Measurements from ENCODE around the gene TRMU. TPM values are rescaled to one million over a fixed set of nuclear protein-coding genes. Genes with fewer than 3 reads are reported as not detected.

The TRMU gene
- total RNA-seq, 2 donors from 2014 or later, result 27.5 to 41.9 TPM

DNA sequence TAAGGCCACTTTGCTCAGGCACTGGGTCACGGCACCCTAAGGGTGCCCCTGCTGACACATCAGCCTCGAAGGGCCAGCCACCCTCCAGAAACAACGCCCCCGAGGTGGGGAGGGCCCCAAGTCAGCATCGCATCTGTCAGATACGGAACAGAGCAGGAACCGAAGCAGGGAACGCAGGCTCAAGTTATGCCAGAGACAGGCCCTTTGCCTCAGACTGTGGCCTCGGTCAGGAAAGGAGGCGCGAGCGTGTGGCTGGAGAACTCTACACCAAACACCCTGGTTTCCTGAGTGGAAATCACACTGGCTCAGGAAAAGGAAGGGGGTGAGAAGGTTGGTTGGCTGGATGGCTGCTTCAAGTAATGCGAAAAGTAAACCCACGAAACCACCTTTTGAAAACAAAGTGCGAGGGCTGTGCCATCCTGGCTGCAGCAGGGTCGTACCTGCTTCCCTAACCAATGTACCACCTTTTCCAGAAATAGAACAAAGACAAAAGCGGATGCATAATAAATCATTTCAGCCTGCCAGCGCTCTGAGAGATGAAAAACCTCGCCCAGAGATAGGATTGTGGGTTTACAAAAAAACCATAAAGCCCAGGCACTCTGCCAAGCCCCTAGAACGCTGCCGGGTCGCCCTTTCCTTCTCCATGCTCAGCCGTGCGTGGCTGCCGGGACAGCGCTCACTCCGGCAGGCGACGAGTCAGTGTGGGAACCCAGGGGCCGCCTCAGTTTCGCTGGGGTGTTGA is 38.6 kb downstream of the TRMU start:
- ATAC-seq (no peak), DNase-seq (no peak)
- intact Hi-C loops (cut with DNase I), result no loop called here

DNA sequence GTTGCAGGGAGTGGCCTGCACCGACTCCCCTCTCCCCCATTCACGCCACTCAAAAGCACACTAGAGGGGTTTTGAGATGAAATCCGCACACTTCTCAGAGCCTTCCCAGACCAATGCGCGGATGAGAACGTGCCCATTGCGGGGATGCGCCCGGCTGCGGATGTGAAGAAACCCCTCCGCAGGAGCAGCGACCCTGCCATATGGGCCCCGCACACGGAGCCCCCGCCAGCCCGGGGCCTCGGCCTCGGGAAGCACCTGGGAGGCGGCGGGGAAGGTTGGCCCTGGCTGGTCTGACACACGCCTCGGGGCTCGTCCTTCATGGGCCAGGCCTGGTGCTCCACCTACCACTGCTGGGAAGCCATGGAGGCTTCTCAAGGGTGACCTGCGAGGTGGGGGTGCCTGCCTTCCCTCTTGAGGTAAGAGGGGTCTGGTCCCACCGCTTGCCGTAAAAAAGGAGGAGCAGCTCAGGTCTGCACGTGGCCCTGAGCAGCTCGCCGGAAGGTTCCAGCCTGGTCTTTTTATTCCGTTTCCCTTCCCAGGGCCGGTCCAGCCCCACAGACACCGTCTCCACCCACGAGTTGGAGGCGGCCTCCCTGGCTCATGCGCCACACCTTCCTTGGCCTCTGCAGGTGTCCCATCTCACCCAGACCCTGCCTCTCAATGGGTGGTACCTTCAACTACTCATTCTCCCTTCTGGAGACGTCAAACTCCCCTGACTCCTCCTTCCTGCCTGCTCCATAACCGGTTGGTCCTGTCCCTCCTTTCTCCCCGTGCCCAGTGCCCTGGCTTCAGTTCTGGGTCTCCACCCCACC is 39.4 kb downstream of the TRMU start:
- ATAC-seq (no peak), DNase-seq (no peak)
- intact Hi-C loops (cut with DNase I), result no loop called here

DNA sequence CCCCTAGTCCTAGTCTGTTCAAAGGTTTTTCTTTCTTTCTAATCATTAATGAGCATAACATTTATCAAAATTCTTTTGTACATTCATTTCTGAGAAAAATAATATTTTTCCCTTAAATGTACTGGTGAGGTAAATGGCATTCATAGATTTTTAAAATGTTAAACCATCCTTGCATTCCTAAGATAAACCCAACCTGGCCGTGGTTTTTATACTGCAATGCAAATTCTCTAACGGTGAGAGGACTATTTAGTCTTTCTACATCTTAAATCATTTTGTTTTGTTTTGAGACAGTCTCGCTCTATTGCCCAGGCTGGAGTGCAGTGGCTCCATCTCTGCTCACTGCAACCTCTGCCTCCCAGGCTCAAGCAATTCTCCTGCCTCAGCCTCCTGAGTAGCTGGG is 40.6 kb downstream of the TRMU start:
- intact Hi-C loops (cut with DNase I), result no loop called here
- DNase-seq, result no peak

DNA sequence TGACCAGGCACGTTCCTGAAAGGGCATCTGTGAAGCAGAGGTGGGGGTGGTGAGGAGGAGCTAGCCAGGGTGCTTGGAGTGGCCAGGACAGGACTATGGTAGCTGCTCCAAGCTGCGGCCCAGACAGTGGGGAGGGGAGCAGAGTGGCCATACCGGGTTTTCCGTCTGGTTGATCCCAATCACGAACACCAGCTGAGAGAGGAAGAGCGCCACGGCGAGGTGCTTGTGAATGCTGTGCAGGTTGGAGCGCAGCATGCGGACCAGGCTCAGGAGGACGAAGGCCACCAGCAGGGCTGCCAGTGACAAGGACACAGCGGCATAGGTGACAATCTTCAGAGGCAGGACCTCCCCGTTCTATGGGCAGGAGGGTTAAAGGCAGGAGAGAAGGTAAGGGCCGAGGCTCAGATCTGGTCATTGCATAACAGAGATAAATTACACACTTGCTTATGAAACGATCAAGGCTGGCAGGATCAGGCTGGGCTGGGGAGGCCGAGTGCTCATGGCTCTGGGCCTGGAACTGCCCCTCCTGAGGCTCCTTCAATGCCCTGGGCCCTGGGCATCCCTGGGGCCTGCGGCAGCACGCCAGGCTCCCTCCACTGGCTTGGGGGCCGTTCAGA is 41.5 kb downstream of the TRMU start:
- DNase-seq, result no peak
- ATAC-seq, result peak in 1 of 2 donors; percentile 39
- intact Hi-C loops (cut with DNase I), result no loop called here

More for the DNA sequence above, 40.6 kb downstream of the TRMU start:
- ATAC-seq, result no peak

DNA sequence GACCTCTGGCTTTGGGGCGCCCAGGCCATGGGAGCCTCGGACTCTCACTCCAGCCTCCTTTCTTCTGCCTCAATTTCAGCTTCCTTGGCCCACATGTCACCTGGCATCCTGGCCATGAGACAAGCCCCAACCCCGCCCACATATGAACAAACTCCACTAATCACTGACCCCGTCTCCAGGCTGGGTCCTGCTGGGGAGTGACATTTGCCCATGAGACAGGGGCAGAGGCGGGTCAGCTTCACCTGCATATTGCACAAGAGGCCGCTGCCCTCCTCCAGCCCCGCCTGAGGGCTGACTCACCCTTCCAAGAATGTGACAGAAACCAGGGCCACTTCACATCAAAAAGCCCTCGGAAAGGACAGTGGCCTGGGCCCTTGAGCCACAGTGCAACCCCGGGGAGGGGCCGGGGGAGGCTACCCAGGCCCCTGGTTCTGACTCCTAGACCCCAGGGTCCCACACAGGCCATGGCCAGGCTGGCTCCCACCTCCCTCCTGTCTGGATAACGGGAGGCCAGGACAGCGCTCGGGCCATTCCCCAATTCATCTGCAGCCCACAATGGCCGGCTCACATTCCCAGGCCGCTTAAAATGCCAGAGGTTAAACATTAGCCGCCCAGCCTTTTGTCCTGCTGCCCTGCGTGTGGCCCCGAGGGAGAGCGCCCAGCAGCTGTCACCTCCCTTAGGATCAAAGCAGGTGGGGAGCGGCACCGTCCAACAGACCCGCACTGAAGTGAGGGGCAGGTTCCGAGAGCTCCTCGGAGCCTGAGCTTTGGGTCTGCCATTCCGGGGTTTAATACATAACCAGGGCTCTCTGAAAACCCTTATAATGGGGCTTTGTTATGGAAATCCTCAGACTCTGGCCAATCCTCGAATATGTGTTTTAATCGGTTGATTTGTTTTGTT is 42.3 kb downstream of the TRMU start:
- DNase-seq, result no peak
- intact Hi-C loops (cut with DNase I), result no loop called here

DNA sequence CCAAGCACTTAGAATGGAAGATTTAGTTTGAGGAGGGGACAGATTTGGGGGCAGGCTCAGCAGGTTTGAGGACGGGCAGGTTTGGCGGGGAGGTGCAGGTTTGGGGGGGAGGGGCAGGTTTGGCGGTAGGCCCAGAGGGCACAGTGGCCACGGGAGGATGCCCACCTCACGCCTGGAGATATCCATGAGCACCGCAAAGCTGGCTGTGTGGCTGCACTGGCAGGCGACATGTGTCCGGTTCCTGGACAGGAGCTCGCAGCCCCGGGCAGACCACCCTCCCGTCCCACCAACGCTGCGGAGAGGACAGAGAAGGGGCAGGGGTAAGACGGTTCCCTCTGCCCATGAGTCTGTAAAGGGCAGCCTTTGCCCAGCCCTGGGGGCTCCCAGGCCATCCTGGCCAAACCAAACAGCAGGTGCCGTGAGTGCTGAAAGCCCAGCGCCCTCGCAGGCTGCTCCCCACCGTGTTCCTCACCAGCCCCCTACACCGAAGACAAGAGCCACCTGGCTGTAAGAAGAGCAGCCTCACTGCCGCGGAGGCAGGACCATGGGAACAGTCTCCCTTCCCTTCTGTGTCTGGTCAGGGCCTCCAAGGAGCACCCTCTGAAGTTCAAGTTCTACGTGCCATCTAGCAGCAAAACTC is 43.0 kb downstream of the TRMU start:
- intact Hi-C loops (cut with DNase I), result no loop called here
- DNase-seq, result no peak
- ATAC-seq, result no peak

More for the DNA sequence above, 42.3 kb downstream of the TRMU start:
- peak; percentile 43 to 58 for ATAC-seq

DNA sequence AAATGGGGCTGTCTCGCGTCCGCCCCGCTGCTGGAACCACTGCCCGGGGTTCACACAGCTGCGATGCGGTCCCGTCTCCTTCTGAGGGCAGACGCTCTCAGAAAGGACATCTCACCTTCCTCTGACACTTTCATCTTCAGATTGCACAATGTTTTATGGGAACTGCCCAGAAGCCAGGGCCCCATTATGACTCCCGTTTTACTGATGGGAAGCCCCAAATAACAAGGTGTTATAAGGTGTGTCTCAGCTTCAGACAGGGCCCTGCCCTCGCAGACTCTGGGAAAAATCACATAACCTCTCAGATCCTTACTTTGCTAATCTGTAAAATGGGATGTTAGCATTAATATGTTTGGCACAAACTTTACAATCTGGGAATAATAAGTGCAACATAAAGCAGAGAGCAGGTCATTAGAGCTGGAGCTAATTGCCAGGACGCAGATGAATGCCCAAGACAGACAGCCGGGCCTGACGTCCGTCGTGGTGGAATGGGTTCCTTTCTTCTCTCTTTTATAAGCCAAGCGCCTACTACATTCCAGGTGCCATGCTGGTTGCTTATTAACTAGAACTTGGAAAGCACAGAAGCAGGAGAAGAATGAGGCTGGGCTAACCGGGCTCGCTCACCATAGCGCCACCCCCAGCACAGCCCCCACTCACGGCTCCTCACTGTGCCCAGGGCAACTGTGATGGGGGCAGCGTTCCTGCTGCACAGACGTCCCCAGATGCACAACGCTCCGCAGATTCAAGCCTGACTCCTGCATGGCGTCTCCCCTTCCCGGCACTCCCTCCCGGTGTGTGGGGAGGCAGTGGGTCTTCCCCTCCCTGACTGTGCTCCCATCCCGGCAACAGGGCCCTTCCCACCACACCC is 43.8 kb downstream of the TRMU start:
- DNase-seq, result no peak
- intact Hi-C loops (cut with DNase I), result no loop called here
- ATAC-seq, result no peak

DNA sequence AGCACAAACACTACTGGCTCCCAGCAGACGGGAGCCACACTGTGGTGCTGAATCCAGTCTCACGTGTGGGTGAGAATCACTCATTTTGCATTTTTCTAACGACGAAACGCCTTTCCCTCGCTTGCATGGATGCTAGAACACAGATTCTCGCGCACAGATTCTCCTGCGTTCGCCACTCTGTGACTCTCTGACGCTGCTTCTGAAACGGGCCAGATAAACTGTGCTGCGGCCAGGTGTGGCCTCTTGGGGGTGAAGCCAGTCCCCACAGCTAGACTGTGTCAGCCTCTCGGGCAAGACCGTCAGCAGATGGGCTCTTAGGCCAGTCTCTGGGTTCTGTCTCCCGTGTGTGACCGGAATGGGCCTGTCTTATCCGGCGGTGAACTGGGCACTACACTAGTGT is 44.6 kb downstream of the TRMU start:
- DNase-seq (no peak), ATAC-seq (no peak)
- intact Hi-C loops (cut with DNase I), result no loop called here

DNA sequence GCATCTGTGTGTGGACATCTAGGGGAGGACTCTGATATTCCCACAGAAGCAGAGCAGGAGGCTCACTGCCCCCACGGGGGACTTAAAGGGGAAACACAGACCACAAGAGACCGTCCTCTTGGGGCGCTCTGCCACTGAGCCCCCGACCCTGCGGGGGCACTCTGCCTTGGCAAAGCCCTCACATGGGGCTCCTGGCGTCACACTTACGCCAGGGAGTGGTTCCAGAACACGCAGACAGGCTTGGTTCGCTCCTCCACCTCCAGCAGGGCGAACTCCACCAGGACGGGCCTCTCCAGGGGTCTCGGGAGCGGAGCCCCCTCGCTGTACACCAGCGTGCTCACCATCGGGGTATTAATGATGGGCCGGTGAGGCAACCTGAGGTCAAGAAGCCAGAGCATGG is 45.1 kb downstream of the TRMU start:
- DNase-seq (no peak), ATAC-seq (no peak)
- intact Hi-C loops (cut with DNase I), result no loop called here

DNA sequence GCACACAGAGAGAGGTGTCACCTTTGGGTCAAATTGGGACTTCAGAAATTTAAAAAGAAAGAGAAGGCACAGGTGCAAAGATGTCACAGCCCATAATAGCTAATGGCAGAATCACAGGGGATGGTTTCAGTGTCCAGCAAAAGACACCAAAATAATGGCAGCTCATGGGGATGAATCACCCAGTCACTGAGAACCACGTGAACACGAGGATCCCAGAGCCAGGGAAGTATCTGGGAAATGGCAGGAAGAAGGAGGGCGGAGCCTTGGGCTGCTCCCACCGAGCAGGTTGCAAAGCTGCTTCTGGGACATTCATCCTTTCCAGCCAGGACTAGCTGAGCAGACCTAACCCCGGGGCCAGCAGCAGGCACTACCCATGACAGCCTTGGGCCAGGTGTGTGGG is 45.6 kb downstream of the TRMU start:
- no peak for DNase-seq
- intact Hi-C loops (cut with DNase I), result no loop called here
- ATAC-seq, result no peak

DNA sequence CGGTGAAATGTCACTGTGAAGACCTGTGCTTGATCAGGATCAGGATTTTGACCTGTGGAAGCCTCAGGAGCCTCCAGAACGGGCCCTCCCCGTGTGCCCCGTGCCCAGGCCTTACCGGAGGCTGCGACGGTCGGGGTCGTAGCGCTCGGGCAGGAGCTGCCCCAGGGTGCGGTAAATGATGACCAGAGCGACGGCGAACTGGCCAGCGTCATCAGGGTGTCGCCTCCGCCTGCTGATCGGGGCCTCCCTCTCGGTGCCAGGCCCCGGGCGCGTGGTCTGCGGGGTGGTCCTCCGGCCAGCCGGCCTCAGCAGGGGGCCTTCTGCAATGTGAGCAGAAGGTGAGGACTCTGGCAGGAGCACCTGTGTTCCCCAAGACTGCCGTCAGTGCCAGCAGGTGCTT is 46.2 kb downstream of the TRMU start:
- DNase-seq (no peak), ATAC-seq (no peak)
- intact Hi-C loops (cut with DNase I), result no loop called here

DNA sequence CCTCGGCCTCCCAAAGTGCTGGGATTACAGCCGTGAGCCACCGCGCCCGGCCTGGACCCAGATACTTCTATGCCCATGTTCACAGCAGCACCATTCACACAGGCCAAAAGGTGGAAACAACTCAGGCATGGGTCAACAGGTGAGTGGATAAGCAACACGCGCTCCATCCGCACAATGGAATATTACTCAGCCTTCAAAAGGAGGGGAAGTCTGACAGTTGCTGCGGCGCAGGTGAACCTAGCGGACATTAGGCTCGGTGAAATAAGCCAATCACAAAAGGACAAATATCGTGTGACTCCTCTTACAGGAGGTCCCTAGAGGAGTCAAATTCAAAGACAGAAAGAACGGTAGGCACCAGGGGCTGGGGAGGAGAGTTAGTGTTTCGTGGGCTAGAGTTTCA is 47.0 kb downstream of the TRMU start:
- no peak for DNase-seq
- intact Hi-C loops (cut with DNase I), result no loop called here
- ATAC-seq, result no peak

DNA sequence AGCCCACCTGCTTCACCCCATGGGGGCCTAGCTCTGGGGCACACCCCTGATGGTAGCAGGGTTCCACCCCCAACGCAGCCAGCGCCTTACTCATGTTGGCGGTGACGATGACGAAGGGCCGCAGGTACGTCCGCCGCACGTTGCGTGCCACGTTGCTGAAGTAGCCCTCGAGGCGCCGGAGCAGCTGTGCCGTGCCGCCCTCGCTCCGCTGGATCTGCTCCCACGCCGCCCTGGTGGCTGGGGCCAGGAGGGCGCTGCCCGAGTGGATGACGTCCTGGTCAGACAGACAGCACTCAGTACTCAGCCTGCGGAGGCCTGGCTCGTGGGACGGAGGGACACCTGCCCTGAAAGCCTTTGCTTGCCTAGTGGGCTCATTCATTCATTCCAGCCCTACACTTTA is 50.8 kb downstream of the TRMU start:
- intact Hi-C loops (cut with DNase I), result no loop called here
- DNase-seq (no peak), ATAC-seq (no peak)

DNA sequence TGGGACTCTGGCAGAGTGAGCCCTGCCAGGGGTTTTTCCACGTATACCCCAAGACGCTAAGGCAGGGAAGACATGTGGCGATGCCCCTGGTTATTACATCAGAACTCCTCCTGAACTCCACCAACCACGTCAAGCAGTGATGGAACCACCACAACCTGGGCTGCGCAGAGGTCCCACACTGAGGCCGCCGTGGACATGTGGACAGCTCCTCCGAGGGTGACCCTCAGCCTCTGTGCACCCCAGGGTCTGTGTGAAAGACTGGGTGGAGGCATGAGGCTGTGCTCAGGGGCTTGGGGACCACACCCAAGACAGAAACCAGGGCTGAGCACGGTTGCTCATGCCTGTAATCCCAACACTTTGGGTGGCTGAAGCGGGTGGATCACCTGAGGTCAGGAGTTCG is 52.2 kb downstream of the TRMU start:
- no peak for ATAC-seq
- intact Hi-C loops (cut with DNase I), result no loop called here
- no peak for DNase-seq

DNA sequence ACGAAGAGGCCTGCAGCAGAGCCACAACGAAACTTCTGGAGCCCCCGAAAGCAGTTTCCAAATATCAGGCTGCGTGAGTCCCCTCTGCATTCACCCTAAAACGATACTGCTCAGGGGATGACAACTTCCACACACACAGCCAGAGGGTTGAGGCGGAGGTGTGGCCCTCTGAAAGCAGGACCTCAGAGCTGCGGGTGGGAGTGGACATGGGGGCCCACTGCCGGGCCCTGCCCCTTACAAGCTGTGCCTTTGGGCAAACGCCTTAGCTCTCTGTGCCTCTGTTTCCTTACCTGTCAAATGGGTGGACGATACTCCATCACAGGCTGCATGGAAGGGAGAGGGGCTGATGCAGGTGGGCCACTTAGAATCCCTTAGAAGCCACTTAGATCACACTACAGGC is 53.1 kb downstream of the TRMU start:
- DNase-seq (no peak), ATAC-seq (no peak)
- intact Hi-C loops (cut with DNase I), result no loop called here

DNA sequence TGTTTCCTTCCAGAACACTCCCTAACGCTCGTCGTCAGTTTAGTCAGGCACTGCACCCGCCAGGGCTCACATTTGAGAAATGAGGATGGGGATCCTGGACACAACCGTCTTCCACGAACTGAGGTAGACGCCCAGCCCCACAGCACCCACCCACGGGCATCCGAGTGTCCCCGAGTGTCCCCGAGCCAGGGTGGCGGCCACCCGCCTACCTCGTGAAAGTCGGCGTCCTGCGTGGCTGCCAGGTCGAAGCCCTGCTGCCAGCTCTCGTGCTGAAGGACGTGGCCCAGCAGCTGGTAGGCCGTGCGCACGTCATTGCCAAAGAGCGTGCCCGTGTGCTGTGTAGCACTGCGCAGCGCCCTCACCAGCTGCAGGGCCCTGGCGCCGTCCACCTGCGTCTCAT is 53.6 kb downstream of the TRMU start:
- ATAC-seq (no peak), DNase-seq (no peak)
- intact Hi-C loops (cut with DNase I), result no loop called here

DNA sequence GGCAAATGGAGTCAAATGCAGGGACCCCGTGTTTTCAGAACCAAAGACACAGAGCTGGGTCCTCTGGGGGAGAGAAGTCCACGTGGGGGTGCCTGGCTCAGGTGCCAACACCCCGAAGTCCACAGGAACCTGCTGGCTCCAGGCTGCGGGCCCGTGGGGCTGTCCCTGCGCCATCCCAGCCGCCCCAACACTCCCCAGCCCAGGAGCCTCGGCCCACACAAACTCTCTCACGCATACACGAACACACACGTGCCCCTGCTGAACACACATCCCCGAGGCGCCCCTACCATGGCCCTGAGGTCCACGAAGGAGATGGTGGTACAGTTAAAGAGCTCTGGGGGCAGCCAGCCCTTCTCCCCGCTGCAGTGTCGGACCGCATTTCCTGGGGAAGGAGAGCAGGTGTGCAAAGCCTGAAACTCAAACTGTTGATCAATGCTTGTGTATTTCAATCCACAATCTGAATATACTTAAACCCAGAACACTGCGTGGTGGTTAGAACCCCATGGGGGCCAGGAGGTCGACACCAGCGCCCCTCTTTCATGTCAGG is 54.7 kb downstream of the TRMU start:
- DNase-seq, result no peak
- ATAC-seq, result no peak
- intact Hi-C loops (cut with DNase I), result no loop called here

Data from left cardiac atrium (tissue), 4 donors.